NCI-H2029 treated with DMSO at 0.1 percent for 48 hours (cell line): ENCODE measurements around the gene IDH3G.
"Not testable (repeated sequence)": the region's sequence is repeated elsewhere in the genome, so short reads cannot be mapped to it uniquely, and the experiment has no call there.

Experiments used
- DNase-seq: peaks from one replicate; lab custom pipeline; 2025; lab: John Stamatoyannopoulos, UW

Gene IDH3G

GRCh38 chrX:153794018-153794896 lies at the start of gene IDH3G, which contains the start of gene SSR4:
TSS of gene IDH3G (minus strand) at chrX:153794375. CDS start at chrX:153794326, 49 bp downstream.
TSS of gene SSR4 (plus strand) at chrX:153794668. CDS start at chrX:153794688, 20 bp downstream.
- DNase-seq: peak; percentile 71

GRCh38 chrX:153836921-153837320 lies 42.7 kb upstream of the IDH3G start:
- DNase-seq: no peak

- no peak for DNase-seq
Observed at GRCh38 chrX:153832728-153833127, 38.6 kb upstream of the IDH3G start.

- DNase-seq: no peak
Observed at GRCh38 chrX:153831429-153832150, 37.4 kb upstream of the IDH3G start.

- no peak for DNase-seq
Observed at GRCh38 chrX:153830640-153831428, 36.7 kb upstream of the IDH3G start.

- no peak for DNase-seq
Observed at GRCh38 chrX:153829799-153830639, 35.8 kb upstream of the IDH3G start, which contains the start of gene PDZD4. TSS of gene PDZD4 (minus strand) at chrX:153830544. CDS start at chrX:153830298, 246 bp downstream.

GRCh38 chrX:153829549-153829798 lies 35.3 kb upstream of the IDH3G start:
- DNase-seq: no peak

- DNase-seq: no peak
Observed at GRCh38 chrX:153828723-153829548, 34.8 kb upstream of the IDH3G start.

- DNase-seq: no peak
Observed at GRCh38 chrX:153828308-153828707, 34.1 kb upstream of the IDH3G start.

GRCh38 chrX:153827903-153828302 lies 33.7 kb upstream of the IDH3G start:
- DNase-seq: no peak

GRCh38 chrX:153827016-153827415 lies 32.8 kb upstream of the IDH3G start:
- no peak for DNase-seq

GRCh38 chrX:153825042-153825441 lies 30.9 kb upstream of the IDH3G start:
- no peak for DNase-seq

- DNase-seq: no peak
Observed at GRCh38 chrX:153824348-153824747, 30.2 kb upstream of the IDH3G start.

GRCh38 chrX:153821066-153821465 lies 26.9 kb upstream of the IDH3G start:
- no peak for DNase-seq

- no peak for DNase-seq
Observed at GRCh38 chrX:153820601-153821000, 26.4 kb upstream of the IDH3G start.

- DNase-seq: no peak
Observed at GRCh38 chrX:153819384-153820040, 25.3 kb upstream of the IDH3G start.

GRCh38 chrX:153818571-153819383 lies 24.6 kb upstream of the IDH3G start:
- no peak for DNase-seq

GRCh38 chrX:153818064-153818463 lies 23.9 kb upstream of the IDH3G start:
- DNase-seq: not testable (repeated sequence)
